AG10803 (cell line): ENCODE data around the gene PROB1.

ENCODE experiments used
- DNase-seq: peaks from one replicate; pipeline ENCODE4 v3.0.0; 2010; ENCODE audit warnings: low read depth
- H3K4me3 ChIP-seq: 2 replicates; pipeline ENCODE4 v1.5.1; 2011; ENCODE audit warnings: mild to moderate bottlenecking, low read length, control low read depth
- CTCF ChIP-seq: conservative IDR thresholded peaks from 2 replicates; pipeline ENCODE4 v1.5.1; 2011; ENCODE audit warnings: mild to moderate bottlenecking, low read length, control low read depth, inconsistent platforms

The PROB1 gene

GRCh38 chr5:139341689-139342422, 53.0 kb downstream of the PROB1 start, which contains the start of gene PAIP2:
Gene PAIP2 (plus strand): TSS chr5:139341854. CDS start chr5:139363785, 21,931 bp downstream.
- peak; percentile 97 for DNase-seq
- peak within 1 kb of the TSS; percentile 100 for H3K4me3 ChIP-seq
- peak; percentile 71 for TF ChIP-seq CTCF

- DNase-seq = no peak
- no peak for TF ChIP-seq CTCF
- peak overlapping the region; percentile 100 for H3K4me3 ChIP-seq
Measured at GRCh38 chr5:139341187-139341688, 53.7 kb downstream of the PROB1 start.
